Activated CD8-positive, alpha-beta memory T cell treated with anti-CD3 and anti-CD28 coated beads for 4 hours (primary cell): ENCODE measurements around the gene DENND1C.

ENCODE experiments used
- DNase-seq, 2 donors: peaks; one replicate each; pipeline ENCODE4 v3.0.0-alpha.2; 2020; ENCODE audit warnings: low read depth in 2 of 2

Gene DENND1C

GRCh38 chr19:6480848-6481415 is 655 bp downstream of the DENND1C start:
- peak in 1 of 2 donors; percentile 30 for DNase-seq

- DNase-seq = no peak
These were observed 1.7 kb downstream of the DENND1C start for GRCh38 chr19:6479836-6480398.

- no peak for DNase-seq
These were observed 2.8 kb downstream of the DENND1C start for GRCh38 chr19:6478815-6479214.

- DNase-seq = no peak
These were observed 4.6 kb downstream of the DENND1C start for GRCh38 chr19:6476896-6477431.

- no peak for DNase-seq
These were observed 5.3 kb downstream of the DENND1C start for GRCh38 chr19:6476155-6476895.

GRCh38 chr19:6475321-6476108 is 6.1 kb downstream of the DENND1C start:
- DNase-seq = no peak

GRCh38 chr19:6473647-6474046 is 7.9 kb downstream of the DENND1C start:
- no peak for DNase-seq

GRCh38 chr19:6472713-6473112 is 8.9 kb downstream of the DENND1C start:
- no peak for DNase-seq

- DNase-seq = no peak
These were observed 10.5 kb downstream of the DENND1C start for GRCh38 chr19:6471076-6471475.

- DNase-seq = no peak
These were observed 11.4 kb downstream of the DENND1C start for GRCh38 chr19:6470173-6470572.

- DNase-seq = no peak
These were observed 14.2 kb downstream of the DENND1C start for GRCh38 chr19:6467384-6467783.

GRCh38 chr19:6466526-6467248 is 14.9 kb downstream of the DENND1C start:
- no peak for DNase-seq

- DNase-seq = no peak
These were observed 15.9 kb downstream of the DENND1C start for GRCh38 chr19:6465663-6466062.

GRCh38 chr19:6465006-6465405 is 16.6 kb downstream of the DENND1C start:
- DNase-seq = no peak

- DNase-seq = peak in 1 of 2 donors; percentile 23
These were observed 17.3 kb downstream of the DENND1C start, which contains the start of gene CRB3 for GRCh38 chr19:6464070-6464873. CRB3 (plus strand) TSS chr19:6464271; CDS start chr19:6464702, 431 bp downstream.

GRCh38 chr19:6460099-6460884 is 21.3 kb downstream of the DENND1C start:
- peak; percentile 91 to 93 for DNase-seq

- DNase-seq = peak in 1 of 2 donors; percentile 30
These were observed 22.1 kb downstream of the DENND1C start, which contains the start of gene SLC25A23 for GRCh38 chr19:6459262-6460098. SLC25A23 (minus strand) TSS chr19:6459792; CDS start chr19:6459628, 164 bp downstream.

GRCh38 chr19:6458695-6459261 is 22.8 kb downstream of the DENND1C start:
- no peak for DNase-seq
